NCI-H2227 treated with DMSO at 0.1 percent for 48 hours (cell line): ENCODE results near the gene BTAF1.
"Not testable (repeated sequence)": the region's sequence is repeated elsewhere in the genome, so short reads cannot be mapped to it uniquely, and the experiment has no call there.

Experiments used
- DNase-seq: peaks from one replicate; lab custom pipeline; 2025; lab: John Stamatoyannopoulos, UW

The BTAF1 gene

GRCh38 chr10:91978585-91978984 is 55.0 kb downstream of the BTAF1 start:
- no peak for DNase-seq

GRCh38 chr10:91980319-91980718 is 56.7 kb downstream of the BTAF1 start:
- no peak for DNase-seq

- DNase-seq: no peak
Measured at GRCh38 chr10:91983416-91983815, 59.8 kb downstream of the BTAF1 start.

GRCh38 chr10:91987397-91988037 is 63.9 kb downstream of the BTAF1 start:
- no peak for DNase-seq

- no peak for DNase-seq
Measured at GRCh38 chr10:91992031-91992430, 68.5 kb downstream of the BTAF1 start.

GRCh38 chr10:91996266-91996665 is 72.7 kb downstream of the BTAF1 start:
- DNase-seq: no peak

- DNase-seq: no peak
Measured at GRCh38 chr10:92001581-92001980, 78.0 kb downstream of the BTAF1 start.

GRCh38 chr10:92001995-92002394 is 78.4 kb downstream of the BTAF1 start:
- DNase-seq: no peak

GRCh38 chr10:92003258-92003657 is 79.7 kb downstream of the BTAF1 start:
- DNase-seq: no peak

- no peak for DNase-seq
Measured at GRCh38 chr10:92005978-92006377, 82.4 kb downstream of the BTAF1 start.

GRCh38 chr10:92009445-92009844 is 85.9 kb downstream of the BTAF1 start:
- no peak for DNase-seq

GRCh38 chr10:92010047-92010735 is 86.6 kb downstream of the BTAF1 start:
- no peak for DNase-seq

- no peak for DNase-seq
Measured at GRCh38 chr10:92011560-92012214, 88.1 kb downstream of the BTAF1 start.

- DNase-seq: no peak
Measured at GRCh38 chr10:92014620-92015019, 91.0 kb downstream of the BTAF1 start.

- DNase-seq: no peak
Measured at GRCh38 chr10:92024700-92025099, 101.1 kb downstream of the BTAF1 start.

GRCh38 chr10:92025340-92025739 is 101.8 kb downstream of the BTAF1 start:
- DNase-seq: not testable (repeated sequence)

GRCh38 chr10:92027141-92027540 is 103.6 kb downstream of the BTAF1 start:
- no peak for DNase-seq

GRCh38 chr10:92031580-92031979 is 108.0 kb downstream of the BTAF1 start:
- no peak for DNase-seq

- not testable (repeated sequence) for DNase-seq
Measured at GRCh38 chr10:92033070-92033469, 109.5 kb downstream of the BTAF1 start.

GRCh38 chr10:92038949-92039348 is 115.4 kb downstream of the BTAF1 start:
- DNase-seq: no peak

GRCh38 chr10:92042541-92042940 is 119.0 kb downstream of the BTAF1 start:
- DNase-seq: no peak

GRCh38 chr10:92045641-92046106 is 122.1 kb downstream of the BTAF1 start:
- DNase-seq: no peak

GRCh38 chr10:92047215-92047614 is 123.6 kb downstream of the BTAF1 start:
- DNase-seq: no peak
